ENCODE measurements around the gene OR5AL1. TPM values are rescaled to one million over a fixed set of nuclear protein-coding genes. Genes with fewer than 3 reads are reported as not detected.

OR5AL1 gene
- total RNA-seq, 1 donor from 2014 or later, result not detected

GRCh38 chr11:56404393-56404792 lies 8.1 kb upstream of the OR5AL1 start:
- DNase-seq (ENCODE audit: low spot score), result no peak
- TF ChIP-seq, protein P1, sequence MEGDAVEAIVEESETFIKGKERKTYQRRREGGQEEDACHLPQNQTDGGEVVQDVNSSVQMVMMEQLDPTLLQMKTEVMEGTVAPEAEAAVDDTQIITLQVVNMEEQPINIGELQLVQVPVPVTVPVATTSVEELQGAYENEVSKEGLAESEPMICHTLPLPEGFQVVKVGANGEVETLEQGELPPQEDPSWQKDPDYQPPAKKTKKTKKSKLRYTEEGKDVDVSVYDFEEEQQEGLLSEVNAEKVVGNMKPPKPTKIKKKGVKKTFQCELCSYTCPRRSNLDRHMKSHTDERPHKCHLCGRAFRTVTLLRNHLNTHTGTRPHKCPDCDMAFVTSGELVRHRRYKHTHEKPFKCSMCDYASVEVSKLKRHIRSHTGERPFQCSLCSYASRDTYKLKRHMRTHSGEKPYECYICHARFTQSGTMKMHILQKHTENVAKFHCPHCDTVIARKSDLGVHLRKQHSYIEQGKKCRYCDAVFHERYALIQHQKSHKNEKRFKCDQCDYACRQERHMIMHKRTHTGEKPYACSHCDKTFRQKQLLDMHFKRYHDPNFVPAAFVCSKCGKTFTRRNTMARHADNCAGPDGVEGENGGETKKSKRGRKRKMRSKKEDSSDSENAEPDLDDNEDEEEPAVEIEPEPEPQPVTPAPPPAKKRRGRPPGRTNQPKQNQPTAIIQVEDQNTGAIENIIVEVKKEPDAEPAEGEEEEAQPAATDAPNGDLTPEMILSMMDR (IDR thresholded peaks at IDR 0.05; ENCODE audit: unreplicated experiment), result no peak
- H3K4me3 Mint-ChIP-seq (ENCODE audit: unreplicated experiment), result no peak overlapping the region
- no peaks in the 10 kb centered on the region for H3K9me3 Mint-ChIP-seq (ENCODE audit: unreplicated experiment)
- no peaks in the 10 kb centered on the region for H3K36me3 Mint-ChIP-seq (ENCODE audit: low read depth, unreplicated experiment)
- no peaks in the 10 kb centered on the region for H3K27me3 Mint-ChIP-seq (ENCODE audit: unreplicated experiment)
- H3K27ac Mint-ChIP-seq (ENCODE audit: unreplicated experiment), result no peak overlapping the region
- H3K4me1 Mint-ChIP-seq (ENCODE audit: unreplicated experiment), result no peaks in the 10 kb centered on the region

- no peaks in the 10 kb centered on the region for H3K36me3 Mint-ChIP-seq (ENCODE audit: low read depth, unreplicated experiment)
- no peaks in the 10 kb centered on the region for H3K27me3 Mint-ChIP-seq (ENCODE audit: unreplicated experiment)
- H3K4me1 Mint-ChIP-seq (ENCODE audit: unreplicated experiment), result no peaks in the 10 kb centered on the region
- TF ChIP-seq, protein P1 (IDR thresholded peaks at IDR 0.05; ENCODE audit: unreplicated experiment), result no peak
- DNase-seq (ENCODE audit: low spot score), result no peak
- no peak overlapping the region for H3K27ac Mint-ChIP-seq (ENCODE audit: unreplicated experiment)
- H3K4me3 Mint-ChIP-seq (ENCODE audit: unreplicated experiment), result no peak overlapping the region
- H3K9me3 Mint-ChIP-seq (ENCODE audit: unreplicated experiment), result no peaks in the 10 kb centered on the region
These were observed 1.7 kb upstream of the OR5AL1 start for GRCh38 chr11:56410801-56411200.

DNA sequence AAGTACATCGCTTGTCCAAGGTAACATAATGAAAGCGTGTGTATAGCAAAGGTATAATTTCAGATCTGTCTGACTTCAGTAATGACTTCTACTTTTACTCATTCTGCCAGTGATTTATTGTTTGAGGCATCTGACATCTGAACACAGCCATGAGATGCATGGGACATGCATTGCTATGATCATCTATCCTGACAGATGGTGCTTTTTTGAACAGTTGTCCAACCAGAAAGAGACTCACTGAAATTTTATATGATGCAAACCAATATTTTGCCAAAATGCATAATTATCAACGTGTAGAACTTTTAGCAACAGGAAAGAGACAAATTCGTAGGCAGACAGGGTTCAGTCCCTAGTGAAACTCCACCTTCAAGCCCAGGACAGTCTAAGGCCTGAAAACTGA lies 41.0 kb downstream of the OR5AL1 start:
- Mint-ChIP-seq H3K27me3 (ENCODE audit: unreplicated experiment) (no peaks in the 10 kb centered on the region), H3K36me3 (ENCODE audit: low read depth, unreplicated experiment) (no peaks in the 10 kb centered on the region), H3K27ac (ENCODE audit: unreplicated experiment) (no peak overlapping the region), H3K4me3 (ENCODE audit: unreplicated experiment) (no peak overlapping the region), H3K4me1 (ENCODE audit: unreplicated experiment) (no peaks in the 10 kb centered on the region), H3K9me3 (ENCODE audit: unreplicated experiment) (no peaks in the 10 kb centered on the region)
- DNase-seq (ENCODE audit: low spot score), result no peak
- TF ChIP-seq, protein P1 (IDR thresholded peaks at IDR 0.05; ENCODE audit: unreplicated experiment), result no peak

- Mint-ChIP-seq H3K36me3 (ENCODE audit: low read depth, unreplicated experiment) (no peaks in the 10 kb centered on the region), H3K9me3 (ENCODE audit: unreplicated experiment) (no peaks in the 10 kb centered on the region), H3K27me3 (ENCODE audit: unreplicated experiment) (no peaks in the 10 kb centered on the region), H3K4me3 (ENCODE audit: unreplicated experiment) (no peak overlapping the region), H3K27ac (ENCODE audit: unreplicated experiment) (no peak overlapping the region), H3K4me1 (ENCODE audit: unreplicated experiment) (no peaks in the 10 kb centered on the region)
- no peak for DNase-seq (ENCODE audit: low spot score)
- TF ChIP-seq, protein P1 (IDR thresholded peaks at IDR 0.05; ENCODE audit: unreplicated experiment), result no peak
These were observed 44.6 kb downstream of the OR5AL1 start for GRCh38 chr11:56457076-56457475.

Other genes with a start within 250 kb of the OR5AL1 start
- gene OR5J2, start 236.1 kb upstream of the OR5AL1 start, total RNA-seq (ENCODE audit: unreplicated experiment), result not detected
- not detected for gene OR5T2, start 178.4 kb upstream of the OR5AL1 start, total RNA-seq (ENCODE audit: unreplicated experiment)
- gene OR5T3, start 160.4 kb upstream of the OR5AL1 start, total RNA-seq (ENCODE audit: unreplicated experiment), result not detected
- not detected for gene OR5T1, start 138.5 kb upstream of the OR5AL1 start, total RNA-seq (ENCODE audit: unreplicated experiment)
- not detected for gene OR8H1, start 120.4 kb upstream of the OR5AL1 start, total RNA-seq (ENCODE audit: unreplicated experiment)
- gene OR8K3, start 97.6 kb upstream of the OR5AL1 start, total RNA-seq (ENCODE audit: unreplicated experiment), result not detected
- not detected for gene OR8K1, start 66.7 kb upstream of the OR5AL1 start, total RNA-seq (ENCODE audit: unreplicated experiment)
- gene OR8J1, start 58.4 kb upstream of the OR5AL1 start, total RNA-seq (ENCODE audit: unreplicated experiment), result not detected
- gene OR8U1, start 37.1 kb upstream of the OR5AL1 start, total RNA-seq (ENCODE audit: unreplicated experiment), result not detected
- not detected for gene OR5M3, start 60.7 kb downstream of the OR5AL1 start, total RNA-seq (ENCODE audit: unreplicated experiment)
- not detected for gene OR5M8, start 78.7 kb downstream of the OR5AL1 start, total RNA-seq (ENCODE audit: unreplicated experiment)
- gene OR5M11, start 130.6 kb downstream of the OR5AL1 start, total RNA-seq (ENCODE audit: unreplicated experiment), result not detected
- not detected for gene OR5M10, start 165.0 kb downstream of the OR5AL1 start, total RNA-seq (ENCODE audit: unreplicated experiment)
- not detected for gene OR5M1, start 202.2 kb downstream of the OR5AL1 start, total RNA-seq (ENCODE audit: unreplicated experiment)
- not detected for gene OR5AP2, start 229.7 kb downstream of the OR5AL1 start, total RNA-seq (ENCODE audit: unreplicated experiment)

Measured in endothelial cell (in vitro differentiated cells).